ENCODE data around the gene TXNIP.

Gene TXNIP

DNA sequence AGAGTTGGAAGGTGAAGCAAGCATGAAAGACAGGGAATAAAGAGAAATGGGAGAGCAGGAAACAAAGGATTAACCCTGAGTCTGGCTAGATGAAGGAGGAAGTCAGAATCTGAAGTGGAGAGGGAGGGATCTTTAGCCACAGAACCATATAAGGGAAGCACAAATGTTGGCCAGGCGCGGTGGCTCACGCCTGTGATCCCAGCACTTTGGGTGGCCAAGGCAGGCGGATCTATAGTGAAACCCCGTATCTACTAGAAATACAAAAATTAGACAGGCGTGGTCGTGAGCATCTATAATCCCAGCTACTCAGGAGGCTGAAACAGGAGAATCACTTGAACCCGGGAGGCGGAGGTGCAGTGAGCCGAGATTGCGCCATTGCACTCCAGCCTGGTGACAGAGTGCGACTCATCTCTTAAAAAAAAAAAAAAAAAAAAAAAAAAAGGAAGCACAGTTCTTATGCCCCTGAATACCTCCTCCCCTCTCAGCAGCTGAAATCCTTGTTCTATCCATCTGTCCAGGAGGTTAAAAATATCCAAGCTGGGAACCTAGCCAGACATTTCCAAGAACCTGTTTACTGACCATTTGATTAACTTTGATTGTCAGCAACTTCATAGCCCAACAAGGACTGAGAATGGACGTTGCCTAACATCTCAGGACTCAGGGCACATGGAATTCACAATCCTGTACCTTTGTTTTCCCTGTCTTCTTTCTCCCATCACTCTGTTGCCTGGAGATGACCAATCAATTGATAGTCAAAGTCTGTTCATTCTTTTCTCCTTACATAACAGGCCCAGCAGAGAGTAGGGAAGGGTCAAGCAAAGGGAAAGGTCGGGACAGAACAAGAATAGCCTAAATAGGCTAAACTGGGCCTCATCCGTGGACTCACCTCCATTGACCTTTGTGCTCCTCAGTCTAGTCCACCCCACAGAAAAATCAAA, 10.6 kb downstream of the TXNIP start:
- DNase-seq (ENCODE audit: low read depth in 1 of 2, low spot score in 1 of 2) = no peak

DNA sequence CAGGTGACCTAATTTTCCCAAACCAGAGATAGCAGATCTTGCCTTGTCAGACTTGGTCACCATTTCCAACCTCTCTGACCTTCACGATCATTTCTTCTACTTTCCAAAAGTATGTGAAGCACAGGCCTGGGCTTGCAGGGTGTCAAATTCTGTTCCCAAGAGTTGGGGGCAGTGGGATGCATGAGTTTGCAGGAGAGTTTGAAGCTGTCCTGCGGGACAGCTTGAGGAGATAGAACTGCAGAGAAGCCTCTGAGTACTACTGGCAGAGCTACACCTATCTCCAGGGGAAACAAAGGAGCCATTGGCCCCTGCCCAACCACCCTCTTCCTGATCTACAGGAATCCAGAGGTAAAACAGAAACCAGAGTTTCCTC, 11.3 kb downstream of the TXNIP start:
- DNase-seq (ENCODE audit: low read depth in 1 of 2, low spot score in 1 of 2) = no peak

GRCh38 chr1:145983960-145984830, 12.2 kb downstream of the TXNIP start:
- DNase-seq (ENCODE audit: low read depth in 1 of 2, low spot score in 1 of 2) = no peak

GRCh38 chr1:145983206-145983675, 13.1 kb downstream of the TXNIP start:
- DNase-seq (ENCODE audit: low read depth in 1 of 2, low spot score in 1 of 2) = no peak

DNA sequence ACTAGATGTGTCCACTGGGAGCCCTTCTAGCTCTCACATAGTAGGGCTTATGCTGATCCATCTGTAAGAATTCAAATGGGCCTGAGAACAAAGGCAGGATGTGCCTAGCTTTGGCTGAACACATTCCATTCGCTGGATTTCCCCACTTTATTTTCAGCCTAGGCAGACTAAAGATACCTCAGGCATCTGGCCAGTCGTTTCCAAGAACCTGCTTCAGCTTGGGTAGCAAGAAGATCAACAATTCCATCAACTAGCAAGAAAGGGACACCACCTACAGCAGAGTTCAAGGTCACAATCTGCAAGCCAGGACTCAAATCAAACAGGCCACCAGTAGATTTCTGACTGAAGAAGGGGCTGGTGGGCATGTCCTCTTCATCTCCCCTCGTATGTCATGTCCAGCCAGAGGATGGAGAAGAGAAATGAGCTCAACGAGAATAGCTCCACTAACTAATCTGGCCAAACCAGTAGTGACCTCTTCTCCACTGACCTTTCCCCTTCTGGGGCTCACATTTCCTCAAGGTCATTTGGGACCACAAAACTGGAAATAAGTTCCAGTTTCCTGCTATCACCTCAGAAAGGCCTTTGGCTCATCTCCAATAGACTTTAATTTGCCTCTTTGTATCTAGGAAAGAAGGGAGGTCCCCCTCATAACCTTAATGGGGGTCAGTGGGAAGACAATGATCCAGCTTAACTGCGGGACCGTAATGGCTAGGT, 14.2 kb downstream of the TXNIP start:
- DNase-seq (ENCODE audit: low read depth in 1 of 2, low spot score in 1 of 2) = no peak

GRCh38 chr1:145980457-145980994, 15.9 kb downstream of the TXNIP start:
- no peak for DNase-seq (ENCODE audit: low read depth in 1 of 2, low spot score in 1 of 2)

- no peak for DNase-seq (ENCODE audit: low read depth in 1 of 2, low spot score in 1 of 2)
Observed at GRCh38 chr1:145979746-145980456, 16.5 kb downstream of the TXNIP start.

- peak; percentile 45 to 84 for DNase-seq (ENCODE audit: low read depth in 1 of 2, low spot score in 1 of 2)
Observed at GRCh38 chr1:145978854-145979745, 17.3 kb downstream of the TXNIP start.

GRCh38 chr1:145978471-145978853, 17.9 kb downstream of the TXNIP start:
- DNase-seq (ENCODE audit: low read depth in 1 of 2, low spot score in 1 of 2) = no peak

DNA sequence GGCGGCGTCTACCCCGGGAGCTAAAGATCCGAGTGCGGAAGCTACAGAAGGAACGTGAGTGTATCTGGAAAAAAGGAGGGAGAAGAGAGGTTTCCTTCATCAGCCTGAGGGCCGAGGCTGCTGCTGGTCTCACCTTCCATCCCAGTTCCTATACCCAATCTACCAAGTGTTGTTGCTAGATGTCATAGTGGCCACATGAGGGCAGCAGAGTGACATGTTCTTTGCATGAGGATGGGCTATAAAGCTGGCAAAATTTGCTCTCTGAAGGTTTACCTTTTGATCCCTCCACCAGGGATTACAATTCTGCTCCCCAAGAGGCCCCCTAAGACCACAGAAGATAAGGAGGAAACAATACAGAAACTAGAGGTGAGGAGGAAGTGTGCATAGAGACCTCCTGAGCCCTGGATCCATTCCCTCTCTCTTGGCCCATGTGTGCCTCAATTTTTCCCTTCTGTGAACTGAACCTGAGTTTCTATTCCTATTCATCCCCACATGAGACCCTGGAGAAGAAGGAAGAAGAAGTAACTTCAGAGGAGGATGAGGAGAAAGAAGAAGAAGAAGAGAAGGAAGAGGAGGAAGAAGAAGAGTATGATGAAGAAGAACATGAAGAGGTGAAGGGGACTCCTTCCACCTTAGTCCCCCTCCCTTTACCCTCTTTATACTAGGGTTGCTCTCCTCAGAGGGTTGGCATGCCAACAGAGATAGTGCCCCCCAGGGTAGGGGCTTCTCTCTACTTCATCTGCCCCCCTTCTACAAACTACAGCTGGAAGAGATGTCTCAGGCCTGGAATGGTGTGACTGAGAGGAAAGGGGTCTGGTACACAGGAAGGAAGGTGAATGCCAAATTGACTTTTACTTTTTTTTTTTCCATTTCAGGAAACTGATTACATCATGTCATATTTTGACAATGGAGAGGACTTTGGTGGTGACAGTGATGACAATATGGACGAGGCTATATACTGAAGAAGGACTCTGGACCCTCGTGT, 18.6 kb downstream of the TXNIP start:
- peak; percentile 30 to 66 for DNase-seq (ENCODE audit: low read depth in 1 of 2, low spot score in 1 of 2)

GRCh38 chr1:145977016-145977415, 19.4 kb downstream of the TXNIP start:
- DNase-seq (ENCODE audit: low read depth in 1 of 2, low spot score in 1 of 2) = no peak

- no peak for DNase-seq (ENCODE audit: low read depth in 1 of 2, low spot score in 1 of 2)
Observed at GRCh38 chr1:145975216-145975615, 21.2 kb downstream of the TXNIP start.

DNA sequence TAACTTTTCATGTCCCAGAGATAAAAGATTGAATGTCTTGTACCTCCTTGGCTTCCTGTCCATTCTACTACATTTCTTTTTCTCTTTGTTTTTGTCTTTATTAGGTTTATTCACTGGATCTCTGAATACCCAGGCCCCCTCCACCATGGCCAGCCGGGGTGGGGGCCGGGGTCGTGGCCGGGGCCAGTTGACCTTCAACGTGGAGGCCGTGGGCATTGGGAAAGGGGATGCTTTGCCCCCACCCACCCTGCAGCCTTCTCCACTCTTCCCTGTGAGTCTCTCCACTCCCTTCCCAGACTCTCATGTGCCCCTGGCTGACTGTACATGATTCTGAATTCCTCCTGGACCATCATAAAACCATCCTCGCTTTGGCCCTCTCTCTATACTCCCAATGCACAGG, 21.7 kb downstream of the TXNIP start:
- no peak for DNase-seq (ENCODE audit: low read depth in 1 of 2, low spot score in 1 of 2)

DNA sequence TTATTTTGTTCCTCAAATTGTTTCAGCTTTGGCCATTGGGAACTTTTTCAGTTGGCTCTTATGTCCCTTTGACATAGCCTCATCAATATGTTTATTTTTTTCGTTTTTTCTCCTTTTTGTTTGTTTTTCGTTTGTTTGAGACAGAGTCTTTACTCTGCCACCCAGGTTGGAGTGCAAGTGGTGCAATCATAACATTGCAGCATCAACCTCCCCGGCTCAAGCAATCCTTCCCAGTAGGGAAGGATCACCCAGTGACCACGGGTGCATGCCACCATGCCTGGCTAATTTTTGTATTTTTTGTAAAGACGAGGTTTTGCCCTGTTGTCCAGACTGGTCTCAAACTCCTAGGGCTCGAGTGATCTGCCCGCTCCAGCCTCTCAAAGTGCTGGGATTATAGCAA, 23.8 kb downstream of the TXNIP start:
- no peak for DNase-seq (ENCODE audit: low read depth in 1 of 2, low spot score in 1 of 2)

- no peak for DNase-seq (ENCODE audit: low read depth in 1 of 2, low spot score in 1 of 2)
Observed at GRCh38 chr1:145967288-145967687, 29.1 kb downstream of the TXNIP start.

GRCh38 chr1:145965119-145965744, 31.1 kb downstream of the TXNIP start:
- DNase-seq (ENCODE audit: low read depth in 1 of 2, low spot score in 1 of 2) = no peak

DNA sequence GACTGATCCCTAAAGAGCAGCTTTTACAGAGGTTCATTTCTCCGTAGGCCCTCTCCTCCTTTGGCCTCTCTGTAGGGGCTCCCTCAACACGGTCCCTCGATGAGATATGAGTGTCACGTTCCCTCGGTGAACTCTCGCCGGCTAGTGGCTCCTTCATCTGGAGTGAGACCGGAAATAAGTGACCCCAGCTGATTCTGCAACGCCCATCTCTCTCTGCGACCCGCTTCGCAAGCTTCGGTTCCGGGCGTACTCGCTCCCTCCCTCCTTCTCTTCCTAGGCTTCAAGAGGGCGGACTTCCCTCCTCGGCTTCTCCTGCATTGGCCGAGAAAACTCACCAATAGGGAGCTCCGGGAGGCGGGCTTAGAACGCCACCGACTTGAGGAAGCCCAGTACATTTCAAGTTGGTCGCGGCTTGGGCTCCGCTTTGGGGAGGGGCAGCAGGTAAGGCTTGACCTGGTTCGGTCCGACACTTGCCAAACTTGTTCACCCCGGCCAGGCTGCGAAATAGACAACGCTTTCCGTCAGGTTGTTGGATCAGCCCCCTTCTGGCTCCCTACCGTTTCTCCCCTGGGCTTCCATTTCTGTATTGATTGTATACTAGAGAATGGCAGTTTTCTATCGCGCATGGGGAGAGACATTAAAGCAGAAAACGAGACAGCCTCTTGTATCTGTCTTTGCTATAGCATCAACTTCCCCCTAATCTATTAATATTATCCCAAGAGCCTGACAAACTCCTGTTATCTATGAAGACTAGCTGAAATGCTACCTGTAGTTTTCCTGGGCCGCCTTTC, 31.9 kb downstream of the TXNIP start, which contains the start of the genes ANKRD34A and POLR3GL:
TSS of gene ANKRD34A (minus strand) at position 248 of the 791 bp plus-strand sequence. CDS start 2,816 bp downstream, outside the sequence.
TSS of gene POLR3GL (plus strand) at position 363 of the 791 bp plus-strand sequence. CDS start 10,176 bp downstream, outside the sequence.
- peak; percentile 66 to 93 for DNase-seq (ENCODE audit: low read depth in 1 of 2, low spot score in 1 of 2)
